Progenitor cell of endocrine pancreas (in vitro differentiated cells): ENCODE data around the gene SGCD. TPM values are rescaled to one million over a fixed set of nuclear protein-coding genes. Genes with fewer than 3 reads are reported as not detected.

Source experiments
- DNase-seq: peaks from one replicate; pipeline ENCODE4 v3.0.0; 2021; ENCODE audit warnings: low spot score; ENCODE audit not compliant: unreplicated experiment
- H3K27ac Mint-ChIP-seq: 2 replicates; pipeline ENCODE4 v1.8.0; 2021; ENCODE audit warnings: mild to moderate bottlenecking, moderate library complexity, mixed read lengths
- H3K27me3 Mint-ChIP-seq: 2 replicates; pipeline ENCODE4 v1.8.0; 2021; ENCODE audit warnings: mixed read lengths
- H3K36me3 Mint-ChIP-seq: 2 replicates; pipeline ENCODE4 v1.8.0; 2022; ENCODE audit warnings: mixed read lengths; ENCODE audit not compliant: insufficient read depth
- H3K4me1 Mint-ChIP-seq: 2 replicates; pipeline ENCODE4 v1.8.0; 2021; ENCODE audit warnings: low read depth, mixed read lengths
- H3K4me3 Mint-ChIP-seq: 2 replicates; pipeline ENCODE4 v1.8.0; 2021; ENCODE audit warnings: low read depth, mild to moderate bottlenecking, moderate library complexity, mixed read lengths
- H3K9me3 Mint-ChIP-seq: 2 replicates; pipeline ENCODE4 v1.8.0; 2021; ENCODE audit warnings: low read depth, mixed read lengths
- CTCF ChIP-seq: fragments of 200-600 bp; sonication (generic); IDR thresholded peaks from one replicate; pipeline ENCODE4 v1.5.0; 2021; ENCODE audit warnings: antibody characterized with exemption, mild to moderate bottlenecking; ENCODE audit not compliant: unreplicated experiment
- total RNA-seq: library from RNA; stranded (reverse); gene quantifications from 2 replicates; pipeline ENCODE4 v1.2.1, GENCODE V29; 2021

SGCD gene
- total RNA-seq, 1 donor from 2014 or later, result 5.9 TPM

- Mint-ChIP-seq H3K4me1 (peaks cover 7% of the 10 kb centered on the region), H3K27me3 (no peaks in the 10 kb centered on the region), H3K27ac (no peak overlapping the region), H3K36me3 (no peaks in the 10 kb centered on the region), H3K4me3 (no peak overlapping the region), H3K9me3 (peaks cover 7% of the 10 kb centered on the region)
- TF ChIP-seq CTCF, result no peak
- DNase-seq, result no peak
Observed at GRCh38 chr5:156735477-156735876, 408.5 kb downstream of the SGCD start.

GRCh38 chr5:156741516-156741915 lies 414.6 kb downstream of the SGCD start:
- H3K36me3 Mint-ChIP-seq, result peaks cover 3% of the 10 kb centered on the region
- peaks cover 14% of the 10 kb centered on the region for H3K4me1 Mint-ChIP-seq
- TF ChIP-seq CTCF, result no peak
- DNase-seq, result no peak
- peaks cover 8% of the 10 kb centered on the region for H3K9me3 Mint-ChIP-seq
- H3K27ac Mint-ChIP-seq, result no peak overlapping the region
- H3K4me3 Mint-ChIP-seq, result no peak overlapping the region
- no peaks in the 10 kb centered on the region for H3K27me3 Mint-ChIP-seq

- H3K27me3 Mint-ChIP-seq, result no peaks in the 10 kb centered on the region
- H3K4me1 Mint-ChIP-seq, result peaks cover 3% of the 10 kb centered on the region
- TF ChIP-seq CTCF, result no peak
- H3K36me3 Mint-ChIP-seq, result no peaks in the 10 kb centered on the region
- H3K27ac Mint-ChIP-seq, result no peak overlapping the region
- H3K9me3 Mint-ChIP-seq, result no peaks in the 10 kb centered on the region
- no peak for DNase-seq
- H3K4me3 Mint-ChIP-seq, result no peak overlapping the region
Observed at GRCh38 chr5:156753846-156754245, 426.9 kb downstream of the SGCD start.

- no peak overlapping the region for H3K4me3 Mint-ChIP-seq
Observed at GRCh38 chr5:156755421-156756087, 428.6 kb downstream of the SGCD start.

GRCh38 chr5:156758011-156758791 lies 431.2 kb downstream of the SGCD start:
- H3K4me3 Mint-ChIP-seq, result no peak overlapping the region
- no peak overlapping the region for H3K27ac Mint-ChIP-seq
- no peak for DNase-seq
- H3K4me1 Mint-ChIP-seq, result peaks cover 3% of the 10 kb centered on the region
- no peak for TF ChIP-seq CTCF
- no peaks in the 10 kb centered on the region for H3K36me3 Mint-ChIP-seq
- H3K9me3 Mint-ChIP-seq, result no peaks in the 10 kb centered on the region
- H3K27me3 Mint-ChIP-seq, result no peaks in the 10 kb centered on the region

More at GRCh38 chr5:156755421-156756087, 428.6 kb downstream of the SGCD start:
- Mint-ChIP-seq H3K27ac (no peak overlapping the region), H3K4me1 (peaks cover 3% of the 10 kb centered on the region), H3K9me3 (no peaks in the 10 kb centered on the region), H3K36me3 (no peaks in the 10 kb centered on the region), H3K27me3 (no peaks in the 10 kb centered on the region)
- no peak for TF ChIP-seq CTCF
- DNase-seq, result no peak
